GM06990 (cell line): ENCODE measurements around the gene LRIT3.

ENCODE experiments used
- DNase-seq: peaks from one replicate; pipeline ENCODE4 v3.0.0-alpha.2; 2011; ENCODE audit not compliant: insufficient read length; ENCODE audit errors: extremely low read depth
- H3K27me3 ChIP-seq: replicated peaks from 2 replicates; pipeline ENCODE4 v1.6.0; 2011; ENCODE audit warnings: low read length; ENCODE audit not compliant: control insufficient read depth, insufficient read depth
- H3K36me3 ChIP-seq: 2 replicates; pipeline ENCODE4 v1.5.1; 2011; ENCODE audit warnings: low read length; ENCODE audit not compliant: control insufficient read depth, insufficient read depth
- H3K4me3 ChIP-seq: replicated peaks from 2 replicates; pipeline ENCODE4 v1.5.1; 2011; ENCODE audit warnings: low read depth, mild to moderate bottlenecking, control low read depth, low read length
- TF ChIP-seq, protein P1 (sequence below): IDR thresholded peaks from 2 replicates; pipeline ENCODE4 v1.5.1; 2011; ENCODE audit warnings: low read length, control low read depth, mild to moderate bottlenecking, inconsistent platforms; ENCODE audit not compliant: insufficient read depth, poor library complexity, severe bottlenecking

The LRIT3 gene, protein sequence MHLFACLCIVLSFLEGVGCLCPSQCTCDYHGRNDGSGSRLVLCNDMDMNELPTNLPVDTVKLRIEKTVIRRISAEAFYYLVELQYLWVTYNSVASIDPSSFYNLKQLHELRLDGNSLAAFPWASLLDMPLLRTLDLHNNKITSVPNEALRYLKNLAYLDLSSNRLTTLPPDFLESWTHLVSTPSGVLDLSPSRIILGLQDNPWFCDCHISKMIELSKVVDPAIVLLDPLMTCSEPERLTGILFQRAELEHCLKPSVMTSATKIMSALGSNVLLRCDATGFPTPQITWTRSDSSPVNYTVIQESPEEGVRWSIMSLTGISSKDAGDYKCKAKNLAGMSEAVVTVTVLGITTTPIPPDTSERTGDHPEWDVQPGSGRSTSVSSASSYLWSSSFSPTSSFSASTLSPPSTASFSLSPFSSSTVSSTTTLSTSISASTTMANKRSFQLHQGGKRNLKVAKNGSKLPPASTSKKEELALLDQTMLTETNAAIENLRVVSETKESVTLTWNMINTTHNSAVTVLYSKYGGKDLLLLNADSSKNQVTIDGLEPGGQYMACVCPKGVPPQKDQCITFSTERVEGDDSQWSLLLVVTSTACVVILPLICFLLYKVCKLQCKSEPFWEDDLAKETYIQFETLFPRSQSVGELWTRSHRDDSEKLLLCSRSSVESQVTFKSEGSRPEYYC

DNA sequence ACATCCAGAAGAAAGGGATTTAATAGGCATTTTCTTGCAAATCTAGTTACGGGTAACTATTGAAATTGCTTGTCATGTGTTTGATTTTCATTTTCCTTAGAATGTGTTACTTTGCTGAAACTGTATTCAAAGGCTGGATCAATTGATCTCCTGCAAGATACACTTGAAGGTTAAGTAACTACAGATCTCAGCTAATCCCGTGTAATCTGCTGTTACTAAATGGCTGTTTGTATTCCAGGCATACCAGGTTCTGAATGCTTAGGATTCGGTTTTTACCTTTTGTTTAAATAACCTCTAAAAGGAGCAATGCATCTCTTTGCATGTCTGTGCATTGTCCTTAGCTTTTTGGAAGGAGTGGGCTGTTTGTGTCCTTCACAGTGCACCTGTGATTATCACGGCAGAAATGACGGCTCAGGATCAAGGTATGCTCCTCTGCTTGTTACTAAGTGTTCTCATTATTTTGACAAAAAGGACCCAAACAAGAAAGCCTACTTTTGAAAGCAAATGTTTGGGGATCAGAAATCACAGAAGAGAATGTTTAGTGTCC, at the start of gene LRIT3:
LRIT3 (plus strand) TSS at position 212 of the 547 bp plus-strand sequence; CDS start at position 307, 95 bp downstream.
- DNase-seq: no peak
- no peak within 1 kb of the TSS for H3K4me3 ChIP-seq
- no peaks in the 10 kb centered on the region for H3K36me3 ChIP-seq
- TF ChIP-seq, protein P1, sequence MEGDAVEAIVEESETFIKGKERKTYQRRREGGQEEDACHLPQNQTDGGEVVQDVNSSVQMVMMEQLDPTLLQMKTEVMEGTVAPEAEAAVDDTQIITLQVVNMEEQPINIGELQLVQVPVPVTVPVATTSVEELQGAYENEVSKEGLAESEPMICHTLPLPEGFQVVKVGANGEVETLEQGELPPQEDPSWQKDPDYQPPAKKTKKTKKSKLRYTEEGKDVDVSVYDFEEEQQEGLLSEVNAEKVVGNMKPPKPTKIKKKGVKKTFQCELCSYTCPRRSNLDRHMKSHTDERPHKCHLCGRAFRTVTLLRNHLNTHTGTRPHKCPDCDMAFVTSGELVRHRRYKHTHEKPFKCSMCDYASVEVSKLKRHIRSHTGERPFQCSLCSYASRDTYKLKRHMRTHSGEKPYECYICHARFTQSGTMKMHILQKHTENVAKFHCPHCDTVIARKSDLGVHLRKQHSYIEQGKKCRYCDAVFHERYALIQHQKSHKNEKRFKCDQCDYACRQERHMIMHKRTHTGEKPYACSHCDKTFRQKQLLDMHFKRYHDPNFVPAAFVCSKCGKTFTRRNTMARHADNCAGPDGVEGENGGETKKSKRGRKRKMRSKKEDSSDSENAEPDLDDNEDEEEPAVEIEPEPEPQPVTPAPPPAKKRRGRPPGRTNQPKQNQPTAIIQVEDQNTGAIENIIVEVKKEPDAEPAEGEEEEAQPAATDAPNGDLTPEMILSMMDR: no peak
- H3K27me3 ChIP-seq: no peaks in the 10 kb centered on the region

DNA sequence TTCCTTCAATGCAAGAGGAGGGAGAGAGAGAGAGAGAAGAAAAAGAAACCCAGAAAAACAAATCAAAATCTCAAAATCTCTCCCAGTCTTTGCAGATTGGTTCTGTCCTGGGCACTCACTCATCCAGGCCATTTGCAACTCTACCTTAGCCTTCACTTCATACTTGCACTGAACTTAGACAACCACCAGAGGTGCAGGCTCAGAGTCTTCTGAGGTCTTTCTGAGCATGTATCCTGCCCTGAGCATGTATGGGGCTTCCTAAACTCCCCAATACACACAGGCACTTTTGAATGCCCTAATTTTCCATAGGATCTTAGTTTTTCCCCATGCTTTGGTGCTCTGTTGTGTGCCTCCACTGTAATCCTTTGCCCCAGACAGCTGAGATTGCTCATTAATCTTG, 49.0 kb upstream of the LRIT3 start:
- DNase-seq: no peak
- TF ChIP-seq, protein P1: no peak
- Histone ChIP-seq H3K36me3 (no peaks in the 10 kb centered on the region), H3K4me3 (no peak overlapping the region), H3K27me3 (no peaks in the 10 kb centered on the region)

DNA sequence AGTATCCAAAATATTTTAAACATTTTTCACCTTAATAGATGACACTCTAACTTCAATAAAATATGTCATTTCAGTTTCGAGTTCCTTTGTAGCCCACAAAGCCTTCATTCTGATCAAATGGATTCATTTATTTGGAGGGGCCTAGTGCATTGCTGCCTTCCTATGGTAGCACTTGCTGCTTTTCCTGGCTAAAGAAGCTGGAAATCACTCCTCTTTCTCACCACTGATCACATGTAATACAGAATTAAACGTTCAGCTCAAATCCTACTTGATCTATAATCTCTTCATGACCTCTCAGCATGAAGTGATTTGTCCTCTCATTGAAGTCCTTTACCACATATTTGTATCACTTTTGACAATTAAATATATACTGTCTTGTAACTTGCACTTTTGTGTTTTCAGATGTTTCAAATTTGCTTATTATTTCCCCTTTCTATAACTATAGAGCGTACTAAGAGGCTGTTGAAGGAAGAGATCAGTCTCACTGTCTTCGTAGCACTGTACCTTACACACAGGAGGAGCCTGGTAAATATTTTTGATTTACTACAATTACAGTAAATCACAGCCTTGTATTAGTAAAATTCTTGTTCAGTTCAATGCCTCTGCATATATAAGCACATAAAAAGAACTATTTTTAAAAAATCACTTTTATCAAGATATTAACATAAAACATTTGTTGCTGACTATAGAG, 46.7 kb upstream of the LRIT3 start:
- TF ChIP-seq, protein P1: no peak
- Histone ChIP-seq H3K27me3 (no peaks in the 10 kb centered on the region), H3K36me3 (no peaks in the 10 kb centered on the region), H3K4me3 (no peak overlapping the region)
- no peak for DNase-seq

DNA sequence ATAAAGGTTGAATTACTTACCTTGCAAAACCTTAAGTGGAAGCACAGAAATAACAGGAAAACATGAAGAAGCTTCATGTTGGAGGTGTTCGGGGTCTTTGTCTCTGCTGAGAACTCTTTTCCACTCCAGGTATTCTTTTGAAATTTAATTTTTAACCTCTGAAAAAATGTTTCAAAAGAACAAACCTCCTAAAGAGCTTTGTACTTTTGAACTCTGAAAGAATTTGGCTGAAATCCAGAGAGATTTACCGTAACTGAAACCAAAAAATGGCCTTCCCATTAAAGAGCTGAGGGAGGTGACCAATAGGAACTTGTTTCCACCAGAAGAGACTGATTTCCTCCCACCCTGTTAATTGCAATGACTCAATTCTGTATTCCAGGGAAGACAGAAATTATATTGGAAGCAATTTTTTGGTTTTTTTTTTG, 46.0 kb upstream of the LRIT3 start, which contains the start of gene CFI:
CFI (minus strand) TSS at position 105 of the 425 bp plus-strand sequence; CDS start at position 77, 28 bp downstream.
- TF ChIP-seq, protein P1: no peak
- no peaks in the 10 kb centered on the region for H3K36me3 ChIP-seq
- H3K27me3 ChIP-seq: no peaks in the 10 kb centered on the region
- H3K4me3 ChIP-seq: no peak within 1 kb of the TSS
- no peak for DNase-seq

DNA sequence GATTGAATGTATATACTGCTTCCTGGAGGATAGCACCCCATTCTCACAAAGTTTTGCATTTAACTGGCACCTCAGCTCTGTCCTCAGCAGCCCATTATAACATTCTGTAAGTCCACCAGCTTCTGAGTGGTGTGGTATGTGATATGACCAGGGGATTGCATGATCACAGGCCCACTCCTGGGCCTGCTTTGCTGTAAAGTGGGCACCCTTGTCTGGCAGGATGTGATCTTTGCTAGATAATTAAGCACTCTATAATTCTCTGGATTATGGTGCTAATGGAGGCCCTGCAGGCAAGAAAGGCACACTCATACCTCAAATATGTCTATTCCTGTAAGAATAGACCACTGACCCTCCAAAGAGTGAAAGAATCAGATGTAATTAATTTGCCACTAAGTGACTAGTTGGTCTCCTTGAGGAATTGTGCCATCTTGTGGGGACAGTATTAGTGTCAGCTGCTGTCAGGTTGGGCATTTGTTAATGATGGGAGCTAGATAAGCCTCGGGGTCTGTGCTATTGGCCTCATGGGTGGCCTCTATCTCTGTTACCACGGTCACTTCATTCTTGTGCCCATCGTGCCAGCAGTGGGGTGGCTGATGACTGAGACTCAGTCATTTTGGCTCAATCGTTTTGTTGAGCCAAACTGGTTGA, 43.9 kb upstream of the LRIT3 start:
- Histone ChIP-seq H3K4me3 (no peak overlapping the region), H3K27me3 (no peaks in the 10 kb centered on the region), H3K36me3 (no peaks in the 10 kb centered on the region)
- TF ChIP-seq, protein P1: peak; percentile 55
- DNase-seq: no peak
